Measurements from ENCODE around the gene GPC6. TPM values are rescaled to one million over a fixed set of nuclear protein-coding genes. Genes with fewer than 3 reads are reported as not detected.

Gene GPC6
- total RNA-seq, 1 donor from 2014 or later: not detected

- no peaks in the 10 kb centered on the region for H3K36me3 Mint-ChIP-seq (ENCODE audit: low read depth)
- H3K4me1 Mint-ChIP-seq: no peaks in the 10 kb centered on the region
- H3K27me3 Mint-ChIP-seq: no peaks in the 10 kb centered on the region
- no peak overlapping the region for H3K27ac Mint-ChIP-seq
- intact Hi-C loops (cut with micrococcal nuclease): no loop called here
- no peak for DNase-seq
- ChIA-PET POLR2A (no interaction called here), CTCF (no interaction called here)
- ATAC-seq (ENCODE audit: low read depth): no peak
- no peak for TF ChIP-seq CTCF (IDR thresholded peaks at IDR 0.05)
- H3K4me3 Mint-ChIP-seq: no peak overlapping the region
- H3K9me3 Mint-ChIP-seq: no peaks in the 10 kb centered on the region
Observed at GRCh38 chr13:93843082-93843481, 616.5 kb downstream of the GPC6 start.

DNA sequence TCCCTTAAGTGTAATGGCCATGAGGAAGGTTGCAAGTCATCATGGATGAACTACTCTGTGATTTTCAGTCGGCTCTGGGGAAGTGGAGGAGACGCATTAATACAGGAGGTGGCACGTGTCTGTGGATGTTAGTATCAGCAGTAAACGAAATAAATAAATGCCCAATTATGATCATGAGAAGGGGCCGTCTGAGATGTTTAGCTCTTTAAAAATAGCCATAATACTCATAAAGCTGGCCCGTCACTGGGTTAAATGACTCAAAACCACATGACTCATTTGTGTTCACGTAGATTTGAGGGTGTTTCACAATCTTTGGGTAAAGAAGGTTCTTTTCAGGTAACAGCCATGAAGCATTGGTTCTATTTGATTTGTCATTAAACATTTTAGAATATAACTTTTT is 620.6 kb downstream of the GPC6 start:
- no peak for DNase-seq
- no peaks in the 10 kb centered on the region for H3K9me3 Mint-ChIP-seq
- TF ChIP-seq CTCF (IDR thresholded peaks at IDR 0.05): no peak
- ChIA-PET POLR2A (no interaction called here), CTCF (no interaction called here)
- no peak overlapping the region for H3K4me3 Mint-ChIP-seq
- H3K36me3 Mint-ChIP-seq (ENCODE audit: low read depth): no peaks in the 10 kb centered on the region
- intact Hi-C loops (cut with micrococcal nuclease): no loop called here
- no peak overlapping the region for H3K27ac Mint-ChIP-seq
- ATAC-seq (ENCODE audit: low read depth): no peak
- no peaks in the 10 kb centered on the region for H3K27me3 Mint-ChIP-seq
- no peaks in the 10 kb centered on the region for H3K4me1 Mint-ChIP-seq

- no peak for TF ChIP-seq CTCF (IDR thresholded peaks at IDR 0.05)
- Mint-ChIP-seq H3K4me3 (no peak overlapping the region), H3K27ac (no peak overlapping the region), H3K9me3 (peaks cover 3% of the 10 kb centered on the region), H3K4me1 (no peaks in the 10 kb centered on the region), H3K36me3 (ENCODE audit: low read depth) (no peaks in the 10 kb centered on the region), H3K27me3 (no peaks in the 10 kb centered on the region)
- DNase-seq (no peak), ATAC-seq (ENCODE audit: low read depth) (no peak)
- CTCF ChIA-PET: no interaction called here
- POLR2A ChIA-PET: no interaction called here
- intact Hi-C loops (cut with micrococcal nuclease): no loop called here
Observed at GRCh38 chr13:93848247-93848646, 621.6 kb downstream of the GPC6 start.

GRCh38 chr13:93851236-93851635 is 624.6 kb downstream of the GPC6 start:
- Mint-ChIP-seq H3K4me1 (no peaks in the 10 kb centered on the region), H3K36me3 (ENCODE audit: low read depth) (no peaks in the 10 kb centered on the region), H3K9me3 (peaks cover 3% of the 10 kb centered on the region), H3K27ac (no peak overlapping the region), H3K27me3 (no peaks in the 10 kb centered on the region), H3K4me3 (no peak overlapping the region)
- DNase-seq (no peak), ATAC-seq (ENCODE audit: low read depth) (no peak)
- no peak for TF ChIP-seq CTCF (IDR thresholded peaks at IDR 0.05)
- intact Hi-C loops (cut with micrococcal nuclease): no loop called here
- ChIA-PET CTCF (no interaction called here), POLR2A (no interaction called here)

DNA sequence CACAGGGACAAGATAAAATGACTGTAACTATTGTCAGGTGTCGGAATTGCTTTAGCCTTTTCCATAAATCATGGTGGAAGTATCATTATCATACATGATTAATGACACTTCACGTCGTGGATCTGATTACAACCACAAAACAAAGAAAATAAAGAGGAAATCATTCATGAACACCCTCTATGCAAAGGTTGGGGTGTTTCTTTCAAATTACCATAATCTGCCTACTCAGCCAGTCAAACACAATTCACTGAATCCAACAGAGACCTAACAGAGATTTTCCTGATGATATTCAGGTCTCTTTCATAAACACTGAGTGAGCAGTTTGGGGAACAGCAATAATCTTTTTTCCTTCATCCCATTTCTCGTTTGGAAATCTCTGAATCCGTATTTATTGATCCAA is 627.3 kb downstream of the GPC6 start:
- no peak for TF ChIP-seq CTCF (IDR thresholded peaks at IDR 0.05)
- H3K4me3 Mint-ChIP-seq: no peak overlapping the region
- H3K4me1 Mint-ChIP-seq: no peaks in the 10 kb centered on the region
- DNase-seq: no peak
- H3K9me3 Mint-ChIP-seq: peaks cover 3% of the 10 kb centered on the region
- ATAC-seq (ENCODE audit: low read depth): no peak
- H3K36me3 Mint-ChIP-seq (ENCODE audit: low read depth): no peaks in the 10 kb centered on the region
- H3K27me3 Mint-ChIP-seq: no peaks in the 10 kb centered on the region
- ChIA-PET POLR2A (no interaction called here), CTCF (no interaction called here)
- no peak overlapping the region for H3K27ac Mint-ChIP-seq
- intact Hi-C loops (cut with micrococcal nuclease): no loop called here
